Sciatic nerve (tissue), 2 donors: ENCODE measurements around the gene TCFL5. TPM values are rescaled to one million over a fixed set of nuclear protein-coding genes. Genes with fewer than 3 reads are reported as not detected.

Experiments used
- ATAC-seq: fragments of 200-7000 bp; cut with Tn5 transposase; one replicate; pipeline ENCODE4 v1.9.1; 2020; ENCODE audit warnings: mild to moderate bottlenecking, moderate library complexity
- DNase-seq: peaks from one replicate; pipeline ENCODE4 v3.0.0-alpha.2; 2020; ENCODE audit warnings: low spot score
- intact Hi-C: fragments of 100-400 bp; cut with DNase I; formaldehyde crosslinking; loops from one replicate; pipeline ENCODE4 v1.14.2; 2022
- total RNA-seq: library from RNA; stranded (reverse); fragmentation: NEBNext Ultra II Directional; extraction: Animal tissue kit (Norgen Biotek cat#: 25700); gene quantifications from one replicate; pipeline ENCODE4 v1.2.1, GENCODE V29; 2021
- donor health status: DM: no; HTN: no; CAD: no.
- donor health status: DM: no; HTN: no; CAD: no.

Gene TCFL5
- total RNA-seq, 1 donor from 2014 or later: 14.6 TPM

- ATAC-seq: no peak
Measured at GRCh38 chr20:62828511-62829230, 33.0 kb downstream of the TCFL5 start.

GRCh38 chr20:62828051-62828450, 33.6 kb downstream of the TCFL5 start:
- DNase-seq: no peak
- intact Hi-C loops: no loop called here
- no peak for ATAC-seq

More at GRCh38 chr20:62828511-62829230, 33.0 kb downstream of the TCFL5 start:
- DNase-seq: no peak
- intact Hi-C loops: no loop called here

GRCh38 chr20:62827311-62828038, 34.1 kb downstream of the TCFL5 start:
- DNase-seq (no peak), ATAC-seq (no peak)
- intact Hi-C loops: no loop called here

DNA sequence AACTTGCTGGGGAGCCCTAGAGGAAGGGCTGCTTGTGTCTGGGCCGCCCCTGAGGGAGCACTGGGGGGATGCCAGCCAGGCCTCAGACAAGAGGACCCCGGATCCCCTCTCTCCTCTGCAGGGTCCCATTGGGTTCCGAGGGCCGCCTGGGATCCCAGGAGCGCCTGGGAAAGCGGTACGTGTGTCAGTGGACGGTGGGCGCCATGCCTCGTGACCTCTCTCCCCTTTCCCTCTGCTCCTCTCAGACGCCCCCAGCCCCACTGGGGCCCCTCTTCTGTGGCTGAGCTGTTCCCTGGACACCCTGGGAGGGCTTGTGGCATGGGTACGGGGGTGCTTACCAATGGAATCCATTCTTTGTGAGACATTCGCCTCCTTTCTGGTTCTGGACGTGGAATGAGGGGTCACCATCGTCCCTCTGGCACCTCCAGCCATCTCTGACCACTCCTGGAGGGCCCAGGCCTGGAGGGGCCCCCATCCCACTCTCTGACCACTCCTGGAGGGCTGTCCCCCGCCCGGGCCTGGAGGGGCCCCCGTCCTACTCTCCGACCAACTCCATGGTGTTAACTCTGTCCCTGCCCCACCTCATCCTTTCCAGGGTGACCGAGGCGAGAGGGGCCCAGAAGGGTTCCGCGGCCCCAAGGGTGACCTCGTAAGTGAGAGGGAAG, 34.8 kb downstream of the TCFL5 start:
- DNase-seq (no peak), ATAC-seq (no peak)
- intact Hi-C loops: no loop called here

- intact Hi-C loops: no loop called here
- no peak for ATAC-seq
- DNase-seq: no peak
Measured at GRCh38 chr20:62825986-62826645, 35.5 kb downstream of the TCFL5 start.

GRCh38 chr20:62825333-62825985, 36.2 kb downstream of the TCFL5 start:
- intact Hi-C loops: no loop called here
- ATAC-seq (peak; percentile 1), DNase-seq (no peak)

DNA sequence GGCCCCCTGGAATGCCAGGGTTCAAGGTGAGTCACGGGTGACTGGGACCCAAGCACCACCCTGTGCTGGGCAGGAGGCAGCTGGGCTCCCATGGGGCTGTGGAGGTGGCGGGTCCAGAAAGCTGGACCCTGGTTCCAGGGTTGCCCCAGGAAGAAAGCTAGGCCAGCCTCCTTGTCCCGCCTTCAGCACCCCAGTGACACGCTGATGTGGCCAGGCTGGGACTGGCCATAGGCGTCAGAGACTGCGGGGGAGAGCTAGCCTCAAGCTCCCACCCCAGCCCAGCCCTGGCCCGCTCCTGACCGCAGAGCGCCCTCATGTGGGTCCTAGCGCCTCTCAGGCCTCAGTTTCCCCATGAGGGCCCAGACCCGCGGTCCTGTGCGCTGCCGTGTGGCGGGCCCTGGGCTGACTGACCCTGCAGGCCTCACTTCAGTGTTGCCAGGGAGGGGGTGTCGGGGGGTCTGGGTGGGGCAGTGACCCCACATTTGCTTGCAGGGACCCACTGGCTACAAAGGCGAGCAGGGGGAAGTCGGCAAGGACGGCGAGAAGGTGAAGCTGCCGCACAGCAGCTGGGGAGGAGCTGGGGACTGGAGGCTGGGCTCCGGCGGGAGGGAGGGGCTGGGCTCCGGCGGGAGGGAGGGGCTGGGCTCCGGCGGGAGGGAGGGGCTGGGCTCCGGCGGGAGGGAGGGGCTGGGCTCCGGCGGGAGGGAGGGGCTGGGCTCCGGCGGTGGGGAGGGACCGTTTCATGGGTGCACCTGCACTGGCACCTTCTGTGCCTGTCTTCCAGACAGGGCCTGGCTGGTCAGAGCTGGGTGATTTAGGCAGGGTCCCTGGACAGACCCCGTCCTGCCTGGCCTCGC, 36.9 kb downstream of the TCFL5 start:
- DNase-seq (no peak), ATAC-seq (peak; percentile 47)
- intact Hi-C loops: no loop called here

DNA sequence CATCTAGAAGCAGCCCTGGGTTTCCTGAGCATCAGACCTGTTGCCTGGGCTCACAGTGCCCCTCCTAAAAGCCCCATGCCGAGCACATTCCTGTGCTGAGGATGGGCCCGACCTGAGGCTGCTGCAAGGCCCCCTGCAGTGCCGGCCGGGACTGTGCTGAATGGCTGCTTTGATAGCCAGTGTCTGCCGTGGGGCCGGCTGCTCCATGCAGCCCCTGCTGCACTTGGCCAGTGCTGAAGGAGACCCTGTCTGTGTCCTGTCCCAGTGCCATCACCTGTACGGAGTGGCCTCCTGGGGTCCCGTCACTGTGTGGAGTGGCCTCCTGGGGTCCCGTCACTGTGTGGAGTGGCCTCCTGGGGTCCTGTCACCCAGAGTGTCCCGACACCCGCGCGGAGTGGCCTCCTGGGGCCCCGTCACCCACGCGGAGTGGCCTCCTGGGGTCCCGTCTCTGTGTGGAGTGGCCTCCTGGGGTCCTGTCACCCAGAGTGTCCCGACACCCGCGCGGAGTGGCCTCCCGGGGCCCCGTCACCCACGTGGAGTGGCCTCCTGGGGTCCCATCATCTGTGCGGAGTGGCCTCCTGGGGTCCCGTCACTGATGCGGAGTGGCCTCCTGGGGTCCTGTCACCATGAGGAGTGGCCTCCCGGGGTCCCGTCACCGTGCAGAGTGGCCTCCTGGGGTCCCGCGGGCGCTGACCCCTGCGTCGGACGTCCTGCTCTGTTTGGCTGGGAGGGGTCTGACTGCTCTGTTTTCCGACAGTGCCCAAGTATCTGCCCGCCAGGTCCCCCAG, 37.7 kb downstream of the TCFL5 start:
- no peak for ATAC-seq
- intact Hi-C loops: no loop called here
- no peak for DNase-seq

GRCh38 chr20:62822788-62823651, 38.6 kb downstream of the TCFL5 start:
- ATAC-seq (no peak), DNase-seq (no peak)
- intact Hi-C loops: no loop called here

- intact Hi-C loops: no loop called here
- DNase-seq: no peak
- ATAC-seq: no peak
Measured at GRCh38 chr20:62822239-62822787, 39.3 kb downstream of the TCFL5 start.

DNA sequence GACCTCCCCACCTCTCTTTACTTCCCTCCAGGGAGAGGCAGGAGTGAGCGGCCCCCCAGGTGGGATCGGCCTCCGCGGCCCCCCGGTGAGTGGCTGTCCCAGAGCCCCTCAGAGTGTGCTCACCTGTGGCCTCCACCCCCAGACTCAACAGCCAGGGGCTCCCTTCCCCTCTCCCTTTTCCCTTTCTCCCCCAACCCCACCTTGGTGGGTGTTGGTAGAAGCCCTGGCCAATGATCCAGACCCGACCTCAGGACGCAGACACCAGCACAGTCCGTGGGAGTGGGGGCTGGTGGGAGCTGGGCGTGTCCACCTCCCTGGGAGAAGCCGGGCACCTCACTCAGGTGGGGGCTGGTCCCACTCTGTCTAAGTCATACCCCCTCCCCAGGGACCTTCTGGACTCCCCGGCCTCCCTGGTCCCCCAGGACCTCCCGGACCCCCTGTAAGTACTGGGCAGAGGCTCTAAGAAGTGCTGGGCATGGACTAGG, 39.9 kb downstream of the TCFL5 start:
- ATAC-seq: no peak
- intact Hi-C loops: no loop called here
- DNase-seq: no peak

- no peak for DNase-seq
- intact Hi-C loops: no loop called here
- no peak for ATAC-seq
Measured at GRCh38 chr20:62820962-62821725, 40.5 kb downstream of the TCFL5 start.

- no peak for ATAC-seq
- intact Hi-C loops: no loop called here
- DNase-seq: no peak
Measured at GRCh38 chr20:62820208-62820961, 41.2 kb downstream of the TCFL5 start.

DNA sequence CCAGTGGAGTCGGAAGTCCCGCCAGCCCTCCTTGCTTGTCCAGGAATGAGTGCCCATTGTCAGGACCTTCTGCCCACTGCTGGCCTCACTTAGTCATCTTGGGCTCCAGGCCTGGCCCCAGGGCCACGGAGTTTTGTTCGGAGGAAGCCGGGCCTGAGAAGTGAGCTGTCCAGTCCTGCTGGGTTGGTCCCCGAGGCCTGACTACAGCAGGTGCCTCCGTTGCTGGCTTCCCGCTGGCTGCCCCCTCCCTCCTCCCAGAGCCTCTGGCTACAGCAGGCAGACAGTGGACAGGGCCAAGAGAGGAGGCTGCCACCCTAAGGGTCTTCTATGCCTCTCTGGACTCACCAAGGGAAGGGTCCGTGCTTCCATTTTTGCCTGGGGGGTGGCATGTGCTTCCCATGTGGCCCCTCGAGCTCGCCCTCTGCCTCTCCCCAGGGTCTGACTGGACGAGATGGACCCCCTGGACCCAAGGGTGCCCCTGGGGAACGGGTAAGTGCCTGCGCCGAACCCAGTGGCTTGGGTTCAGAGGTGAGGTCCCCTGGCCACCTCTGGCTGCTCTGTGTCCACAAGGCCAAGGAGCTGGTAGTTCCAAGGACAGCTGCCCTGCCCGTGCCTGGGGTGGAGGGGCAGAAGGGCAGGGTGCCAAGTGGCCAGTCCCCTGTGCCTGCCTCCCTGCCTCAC, 42.0 kb downstream of the TCFL5 start:
- ATAC-seq: peak; percentile 10
- intact Hi-C loops: no loop called here
- no peak for DNase-seq
